Spleen (tissue), 11 donors: Measurements from ENCODE around the gene ADAM19. TPM values are rescaled to one million over a fixed set of nuclear protein-coding genes. Genes with fewer than 3 reads are reported as not detected.

Experiments used
- DNase-seq: peaks from one replicate; pipeline ENCODE4 v3.0.0-alpha.2; 2020
- H3K27ac ChIP-seq, 8 donors: fragments of 200-600 bp; sonication (generic) in 7 of 8; 1 replicate in 4 of 8; 2 replicates in 4 of 8; pipeline versions ENCODE4 v1.5.0 to v1.8.0; 2016 to 2021; ENCODE audit warnings: inconsistent platforms in 4 of 8, mild to moderate bottlenecking in 4 of 8, moderate library complexity in 1 of 8
- H3K27me3 ChIP-seq, 7 donors: fragments of 200-600 bp; sonication (generic) in 6 of 7; replicated peaks in 1 of 7; 1 replicate in 4 of 7; 2 replicates in 3 of 7; pipeline versions ENCODE4 v1.5.0 to v1.8.0; 2016 to 2021; ENCODE audit warnings: inconsistent platforms in 3 of 7, mild to moderate bottlenecking in 1 of 7
- H3K36me3 ChIP-seq, 6 donors: fragments of 200-600 bp; sonication (generic) in 5 of 6; 1 replicate in 4 of 6; 2 replicates in 2 of 6; pipeline versions ENCODE4 v1.5.0 to v1.8.0; 2016 to 2021; ENCODE audit warnings: inconsistent platforms in 2 of 6
- H3K4me1 ChIP-seq, 6 donors: fragments of 200-600 bp; sonication (generic) in 5 of 6; 1 replicate in 3 of 6; 2 replicates in 3 of 6; pipeline versions ENCODE4 v1.5.0 to v1.8.0; 2016 to 2021; ENCODE audit warnings: inconsistent platforms in 3 of 6
- H3K4me3 ChIP-seq, 8 donors: fragments of 200-600 bp; sonication (generic) in 7 of 8; 1 replicate in 4 of 8; 2 replicates in 4 of 8; pipeline versions ENCODE4 v1.5.0 to v1.8.0; 2016 to 2021; ENCODE audit warnings: inconsistent platforms in 4 of 8, mild to moderate bottlenecking in 4 of 8, moderate library complexity in 2 of 8
- H3K9me3 ChIP-seq, 8 donors: fragments of 200-600 bp; sonication (generic) in 7 of 8; 1 replicate in 4 of 8; 2 replicates in 4 of 8; pipeline versions ENCODE4 v1.5.0 to v1.8.0; 2016 to 2021; ENCODE audit warnings: inconsistent platforms in 4 of 8
- POLR2A ChIP-seq, 3 donors: fragments of 450-650 bp; IDR thresholded peaks; one replicate each; pipeline ENCODE4 v1.5.1; 2017; ENCODE audit warnings: antibody characterized with exemption in 3 of 3, mild to moderate bottlenecking in 1 of 3
- POLR2AphosphoS5 ChIP-seq, 3 donors: sonication (generic); formaldehyde crosslinking; IDR thresholded peaks; one replicate each; pipeline ENCODE4 v1.5.1; 2017; ENCODE audit warnings: antibody characterized with exemption in 3 of 3
- WGBS, 5 donors: extraction: QIAGEN DNeasy Blood & Tissue Kit in 3 of 5; methylation state at CpG; one replicate each; pipeline versions ENCODE4 v1.1.5 to v1.1.7; 2013 to 2018; 5-methylcytosine and 5-hydroxymethylcytosine counted together
- intact Hi-C: fragments of 100-400 bp; cut with DNase I; formaldehyde crosslinking; loops from one replicate; pipeline ENCODE4 v1.15.0; 2023; ENCODE audit warnings: low total_unique reads
- polyA plus RNA-seq, 3 donors: library from polyadenylated mRNA; stranded (reverse); fragments of 200-250 nt; gene quantifications; one replicate each; pipeline ENCODE4 v1.2.1, GENCODE V29; 2013
- total RNA-seq, 7 donors: library from RNA; depleted of rRNA in 3 of 7; stranded (reverse); fragments of >200 nt in 3 of 7; fragmentation: NEBNext Ultra II Directional in 4 of 7; extraction: Animal tissue kit (Norgen Biotek cat#: 25700) in 4 of 7; gene quantifications; one replicate each; pipeline versions ENCODE4 v1.1.0 to v1.2.1, GENCODE V29; 2016 to 2021
- TF ChIP-seq, protein P1 (sequence below), 11 experiments: fragments of 200-600 bp in 7 of 11; fragments of 450-650 bp in 4 of 11; sonication (generic) in 4 of 11; IDR thresholded peaks in 8 of 11; conservative IDR thresholded peaks in 3 of 11; 1 replicate in 7 of 11; 2 replicates in 4 of 11; pipeline versions ENCODE4 v1.4.0 to v1.8.0; 2016 to 2021; ENCODE audit warnings: antibody characterized with exemption in 11 of 11, inconsistent platforms in 4 of 11, mild to moderate bottlenecking in 1 of 11
- donor health status: healthy with polysubstance abuse.
- donor health status: DM: no; HTN: no; CAD: no; lungs with moderate emphysema.
- donor health status: DM: no; HTN: no; CAD: no.
- donor health status: Bipolar disorder and iron deficiency.
- donor health status: healthy.
- donor health status: DM: no; HTN: no; CAD: no.
- donor health status: DM: yes; HTN: yes; CAD: no.

Gene ADAM19
- total and polyA plus RNA-seq, 10 donors = 10.9 to 71.1 (median 51.5) TPM

DNA sequence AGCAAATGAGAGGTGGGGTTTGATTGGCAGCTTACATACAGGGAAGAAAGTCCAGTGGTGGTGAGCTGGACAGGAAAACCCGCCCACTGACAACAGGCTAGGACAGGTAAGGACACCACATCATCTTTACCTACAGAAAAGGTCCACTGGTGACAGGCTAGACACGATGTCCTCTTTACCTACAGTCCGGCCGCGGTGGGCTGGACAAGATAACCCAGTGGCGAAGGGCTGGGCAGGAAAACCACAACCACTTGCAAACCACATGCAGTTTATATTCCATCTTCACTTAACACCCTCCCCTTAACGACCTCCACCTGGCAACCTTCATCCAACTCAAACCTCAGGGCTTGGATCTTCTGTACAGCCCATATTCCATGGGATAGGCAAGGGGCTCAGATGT lies 120.5 kb downstream of the ADAM19 start:
- TF ChIP-seq POLR2AphosphoS5 (IDR thresholded peaks at IDR 0.05) (no peak), POLR2A (IDR thresholded peaks at IDR 0.05) (no peak)
- TF ChIP-seq, protein P1, sequence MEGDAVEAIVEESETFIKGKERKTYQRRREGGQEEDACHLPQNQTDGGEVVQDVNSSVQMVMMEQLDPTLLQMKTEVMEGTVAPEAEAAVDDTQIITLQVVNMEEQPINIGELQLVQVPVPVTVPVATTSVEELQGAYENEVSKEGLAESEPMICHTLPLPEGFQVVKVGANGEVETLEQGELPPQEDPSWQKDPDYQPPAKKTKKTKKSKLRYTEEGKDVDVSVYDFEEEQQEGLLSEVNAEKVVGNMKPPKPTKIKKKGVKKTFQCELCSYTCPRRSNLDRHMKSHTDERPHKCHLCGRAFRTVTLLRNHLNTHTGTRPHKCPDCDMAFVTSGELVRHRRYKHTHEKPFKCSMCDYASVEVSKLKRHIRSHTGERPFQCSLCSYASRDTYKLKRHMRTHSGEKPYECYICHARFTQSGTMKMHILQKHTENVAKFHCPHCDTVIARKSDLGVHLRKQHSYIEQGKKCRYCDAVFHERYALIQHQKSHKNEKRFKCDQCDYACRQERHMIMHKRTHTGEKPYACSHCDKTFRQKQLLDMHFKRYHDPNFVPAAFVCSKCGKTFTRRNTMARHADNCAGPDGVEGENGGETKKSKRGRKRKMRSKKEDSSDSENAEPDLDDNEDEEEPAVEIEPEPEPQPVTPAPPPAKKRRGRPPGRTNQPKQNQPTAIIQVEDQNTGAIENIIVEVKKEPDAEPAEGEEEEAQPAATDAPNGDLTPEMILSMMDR (IDR thresholded peaks at IDR 0.05 in 8 of 11, conservative IDR thresholded peaks at IDR 0.05 in 3 of 11) = no peak
- whole genome bisulfite sequencing, 5 donors = 31 to 54% (median 44%) methylated on average over 7 of the region's 7 CpGs
- intact Hi-C loops = no loop called here
- H3K9me3 ChIP-seq = no peaks in the 10 kb centered on the region
- no peak for DNase-seq
- no peak overlapping the region for H3K27ac ChIP-seq
- no peak overlapping the region for H3K4me3 ChIP-seq
- H3K4me1 ChIP-seq = peaks cover 0 to 33% (median 11%) of the 10 kb centered on the region in 6 donors
- peaks cover 0 to 9% (median 7%) of the 10 kb centered on the region in 7 donors for H3K27me3 ChIP-seq
- no peaks in the 10 kb centered on the region for H3K36me3 ChIP-seq

DNA sequence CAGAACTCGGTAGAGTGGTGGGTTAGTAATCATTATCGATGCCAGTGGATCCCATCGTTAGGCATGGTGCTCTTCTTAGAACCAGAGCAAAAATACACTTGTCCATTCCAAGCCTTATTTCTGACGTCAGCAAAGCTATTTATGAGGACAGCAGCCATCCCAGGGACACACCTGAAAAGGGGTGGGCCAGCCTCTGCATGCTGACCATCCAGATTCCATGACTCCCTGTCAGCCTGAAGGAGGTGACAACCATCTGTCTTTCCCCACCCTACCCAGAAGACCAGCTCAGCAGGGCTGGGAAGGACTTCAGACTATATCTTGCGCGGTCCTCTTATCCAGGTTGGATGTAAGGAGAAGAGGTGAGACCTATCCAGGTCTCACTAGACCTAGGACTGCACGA lies 121.3 kb downstream of the ADAM19 start:
- no peak for TF ChIP-seq POLR2A (IDR thresholded peaks at IDR 0.05)
- TF ChIP-seq, protein P1 (IDR thresholded peaks at IDR 0.05 in 8 of 11, conservative IDR thresholded peaks at IDR 0.05 in 3 of 11) = no peak
- no peak for TF ChIP-seq POLR2AphosphoS5 (IDR thresholded peaks at IDR 0.05)
- Histone ChIP-seq H3K4me3 (no peak overlapping the region), H3K36me3 (no peaks in the 10 kb centered on the region), H3K27me3 (peaks cover 0 to 2% (median 0%) of the 10 kb centered on the region in 7 donors), H3K4me1 (peaks cover 0 to 25% (median 6%) of the 10 kb centered on the region in 6 donors), H3K9me3 (no peaks in the 10 kb centered on the region), H3K27ac (no peak overlapping the region)
- DNase-seq = no peak
- intact Hi-C loops = no loop called here
- 86 to 94% (median 88%) methylated on average over 7 of the region's 7 CpGs for WGBS, 5 donors

DNA sequence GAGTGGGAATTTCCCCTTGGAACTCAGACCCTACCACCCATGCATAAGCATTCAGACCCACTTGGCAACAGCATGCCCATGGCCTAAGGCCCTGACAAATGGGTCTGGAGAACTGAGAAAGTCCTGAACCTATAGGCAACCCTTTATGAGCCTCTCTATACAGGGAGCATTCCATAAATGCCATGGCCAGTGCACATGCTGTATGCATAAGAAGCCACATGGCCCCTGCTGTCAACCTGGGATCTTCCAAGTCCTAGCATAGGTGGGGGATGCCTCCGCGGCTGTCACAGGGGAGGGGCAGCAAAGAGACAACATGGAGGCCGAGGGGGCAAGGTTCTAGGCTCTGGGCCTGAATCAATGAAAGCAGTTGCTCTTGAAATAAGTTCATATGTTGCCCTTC lies 123.8 kb downstream of the ADAM19 start:
- WGBS, 5 donors = 74 to 100% (median 89%) methylated on average over 1 to 3 of the region's 3 CpGs
- Histone ChIP-seq H3K27ac (no peak overlapping the region), H3K4me3 (no peak overlapping the region), H3K36me3 (no peaks in the 10 kb centered on the region), H3K4me1 (peaks cover 0 to 3% (median 0%) of the 10 kb centered on the region in 6 donors), H3K9me3 (no peaks in the 10 kb centered on the region), H3K27me3 (no peaks in the 10 kb centered on the region)
- intact Hi-C loops = no loop called here
- DNase-seq = no peak
- TF ChIP-seq POLR2AphosphoS5 (IDR thresholded peaks at IDR 0.05) = no peak
- TF ChIP-seq, protein P1 (IDR thresholded peaks at IDR 0.05 in 8 of 11, conservative IDR thresholded peaks at IDR 0.05 in 3 of 11) = no peak
- no peak for TF ChIP-seq POLR2A (IDR thresholded peaks at IDR 0.05)

DNA sequence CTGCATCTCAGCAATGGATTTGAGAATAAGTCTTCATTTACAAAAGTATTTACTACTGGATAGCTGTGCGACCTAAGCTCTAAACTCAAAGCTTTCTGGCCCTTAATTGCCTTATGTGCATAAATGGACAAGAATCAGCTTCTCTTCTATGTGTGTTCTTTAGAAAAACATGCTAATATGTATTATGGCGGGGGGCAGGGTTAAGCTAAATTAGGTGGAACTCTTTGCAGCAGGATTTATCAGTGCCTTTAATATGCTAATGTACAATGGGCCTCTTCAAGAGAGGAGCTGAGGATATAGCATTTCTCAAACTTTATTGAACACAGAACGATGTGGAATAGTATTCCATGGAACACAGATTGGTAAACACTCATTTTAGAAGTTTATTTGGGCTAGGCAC lies 125.6 kb downstream of the ADAM19 start:
- no peak for DNase-seq
- Histone ChIP-seq H3K27me3 (no peaks in the 10 kb centered on the region), H3K9me3 (no peaks in the 10 kb centered on the region), H3K36me3 (no peaks in the 10 kb centered on the region), H3K27ac (no peak overlapping the region), H3K4me3 (no peak overlapping the region), H3K4me1 (peaks cover 0 to 3% (median 0%) of the 10 kb centered on the region in 6 donors)
- WGBS, 5 donors = 92 to 99% (median 93%) methylated on average over 3 of the region's 3 CpGs
- intact Hi-C loops = no loop called here
- TF ChIP-seq POLR2AphosphoS5 (IDR thresholded peaks at IDR 0.05) (no peak), POLR2A (IDR thresholded peaks at IDR 0.05) (no peak)
- TF ChIP-seq, protein P1 (IDR thresholded peaks at IDR 0.05 in 8 of 11, conservative IDR thresholded peaks at IDR 0.05 in 3 of 11) = no peak
